H9 (cell line): Measurements from ENCODE around the gene NEK5. TPM values are rescaled to one million over a fixed set of nuclear protein-coding genes. Genes with fewer than 3 reads are reported as not detected.

Experiments
- DNase-seq: peaks from one replicate; pipeline ENCODE4 v3.0.0-alpha.2; 2017
- H2AFZ ChIP-seq: one replicate; pipeline ENCODE4 v1.6.1; 2013; ENCODE audit warnings: mild to moderate bottlenecking, low read length, control low read depth, moderate library complexity
- H2AK5ac ChIP-seq: 2 replicates; pipeline ENCODE4 v1.6.1; 2013; ENCODE audit warnings: low read length, control low read depth, mixed read lengths; ENCODE audit not compliant: insufficient read length
- H2BK120ac ChIP-seq: one replicate; pipeline ENCODE4 v1.6.1; 2013; ENCODE audit warnings: low read depth, mild to moderate bottlenecking, low read length, control low read depth, inconsistent platforms; ENCODE audit not compliant: poor library complexity, severe bottlenecking
- H2BK12ac ChIP-seq: 2 replicates; pipeline ENCODE4 v1.6.1; 2013; ENCODE audit warnings: low read length, control low read depth, mixed read lengths, low read depth; ENCODE audit not compliant: insufficient read length
- H2BK15ac ChIP-seq: 2 replicates; pipeline ENCODE4 v1.6.1; 2013; ENCODE audit warnings: low read depth, low read length, control low read depth
- H2BK20ac ChIP-seq: one replicate; pipeline ENCODE4 v1.6.1; 2013; ENCODE audit warnings: low read depth, mild to moderate bottlenecking, low read length, control low read depth, inconsistent platforms; ENCODE audit not compliant: poor library complexity, severe bottlenecking
- H2BK5ac ChIP-seq: 2 replicates; pipeline ENCODE4 v1.6.1; 2013; ENCODE audit warnings: low read length, control low read depth, mixed read lengths; ENCODE audit not compliant: insufficient read length
- H3K14ac ChIP-seq: 2 replicates; pipeline ENCODE4 v1.6.1; 2013; ENCODE audit warnings: low read length, control low read depth; ENCODE audit not compliant: insufficient read depth
- H3K18ac ChIP-seq: 2 replicates; pipeline ENCODE4 v1.6.1; 2013; ENCODE audit warnings: low read depth, mild to moderate bottlenecking, mixed read lengths, low read length, control low read depth; ENCODE audit not compliant: insufficient read length
- H3K23ac ChIP-seq: 2 replicates; pipeline ENCODE4 v1.6.1; 2013; ENCODE audit warnings: low read length, control low read depth, mixed read lengths, low read depth; ENCODE audit not compliant: insufficient read length
- H3K23me2 ChIP-seq: 2 replicates; pipeline ENCODE4 v1.6.1; 2013; ENCODE audit warnings: low read depth, mild to moderate bottlenecking, mixed read lengths, low read length, control low read depth; ENCODE audit not compliant: insufficient read length, poor library complexity, severe bottlenecking
- H3K27ac ChIP-seq: 2 replicates; pipeline ENCODE4 v1.5.1; 2013; ENCODE audit warnings: low read length, control low read depth, mixed read lengths, low read depth; ENCODE audit not compliant: insufficient read length
- H3K27me3 ChIP-seq: 2 replicates; pipeline ENCODE4 v1.6.1; 2013; ENCODE audit warnings: low read length, control low read depth, inconsistent platforms; ENCODE audit not compliant: insufficient read depth
- H3K4ac ChIP-seq: 2 replicates; pipeline ENCODE4 v1.6.1; 2013; ENCODE audit warnings: low read depth, mild to moderate bottlenecking, control low read depth, inconsistent platforms, low read length, moderate library complexity
- H3K4me1 ChIP-seq: 2 replicates; pipeline ENCODE4 v1.6.1; 2013; ENCODE audit warnings: low read length, control low read depth, inconsistent platforms; ENCODE audit not compliant: insufficient read depth
- H3K4me2 ChIP-seq: 2 replicates; pipeline ENCODE4 v1.6.1; 2013; ENCODE audit warnings: low read length, control low read depth, mixed read lengths; ENCODE audit not compliant: insufficient read length, insufficient read depth
- H3K56ac ChIP-seq: 2 replicates; pipeline ENCODE4 v1.6.1; 2013; ENCODE audit warnings: low read depth, mild to moderate bottlenecking, mixed read lengths, low read length, control low read depth; ENCODE audit not compliant: insufficient read length
- H3K79me1 ChIP-seq: 2 replicates; pipeline ENCODE4 v1.6.1; 2013; ENCODE audit warnings: low read depth, mild to moderate bottlenecking, moderate library complexity, low read length, control low read depth, inconsistent platforms; ENCODE audit not compliant: insufficient read depth, poor library complexity, severe bottlenecking
- H3K79me2 ChIP-seq: 2 replicates; pipeline ENCODE4 v1.6.1; 2013; ENCODE audit warnings: low read length, control low read depth, inconsistent platforms; ENCODE audit not compliant: insufficient read depth
- H3K9ac ChIP-seq: 2 replicates; pipeline ENCODE4 v1.6.1; 2013; ENCODE audit warnings: low read length, control low read depth, mixed read lengths; ENCODE audit not compliant: insufficient read length; ENCODE audit errors: extremely low read depth
- H3K9me3 ChIP-seq: one replicate; pipeline ENCODE4 v1.6.1; 2013; ENCODE audit warnings: low read depth, low read length, inconsistent platforms; ENCODE audit not compliant: control insufficient read depth
- H3T11ph ChIP-seq: one replicate; pipeline ENCODE4 v1.6.1; 2013; ENCODE audit warnings: mild to moderate bottlenecking, low read length, control low read depth, inconsistent platforms
- H4K20me1 ChIP-seq: one replicate; pipeline ENCODE4 v1.6.1; 2013; ENCODE audit not compliant: control insufficient read depth, insufficient read length, insufficient read depth
- H4K5ac ChIP-seq: 2 replicates; pipeline ENCODE4 v1.6.1; 2013; ENCODE audit warnings: low read depth, mild to moderate bottlenecking, mixed read lengths, low read length, control low read depth; ENCODE audit not compliant: insufficient read length
- H4K8ac ChIP-seq: replicated peaks from 2 replicates; pipeline ENCODE4 v1.6.1; 2013; ENCODE audit warnings: low read length, control low read depth, mixed read lengths, low read depth; ENCODE audit not compliant: insufficient read length
- H4K91ac ChIP-seq: 2 replicates; pipeline ENCODE4 v1.6.1; 2013; ENCODE audit warnings: low read depth, mild to moderate bottlenecking, moderate library complexity, mixed read lengths, low read length, control low read depth; ENCODE audit not compliant: insufficient read length
- H3K27ac Mint-ChIP-seq, 3 experiments: 2 replicates in 2 of 3; 3 replicates in 1 of 3; pipeline ENCODE4 v1.8.0; 2020 to 2021; ENCODE audit warnings: mixed read lengths in 3 of 3, mild to moderate bottlenecking in 1 of 3, moderate library complexity in 1 of 3
- H3K27me3 Mint-ChIP-seq: 2 replicates; pipeline ENCODE4 v1.8.0; 2021; ENCODE audit warnings: low read depth, mild to moderate bottlenecking, moderate library complexity, mixed read lengths
- H3K36me3 Mint-ChIP-seq, 3 experiments: 2 replicates in 2 of 3; 3 replicates in 1 of 3; pipeline ENCODE4 v1.8.0; 2020 to 2021; ENCODE audit warnings: low read depth in 3 of 3, mixed read lengths in 3 of 3; ENCODE audit not compliant: insufficient read depth in 1 of 3
- H3K4me1 Mint-ChIP-seq, 2 experiments: 2 replicates each; pipeline ENCODE4 v1.8.0; 2020; ENCODE audit warnings: mixed read lengths in 2 of 2
- H3K4me3 Mint-ChIP-seq, 2 experiments: 2 replicates in 1 of 2; 3 replicates in 1 of 2; pipeline ENCODE4 v1.8.0; 2020 to 2021; ENCODE audit warnings: mild to moderate bottlenecking in 2 of 2, mixed read lengths in 2 of 2, moderate library complexity in 1 of 2
- H3K9me3 Mint-ChIP-seq, 2 experiments: 2 replicates in 1 of 2; 3 replicates in 1 of 2; pipeline ENCODE4 v1.8.0; 2020; ENCODE audit warnings: mild to moderate bottlenecking in 2 of 2, mixed read lengths in 2 of 2, moderate library complexity in 1 of 2
- CTCF ChIP-seq: fragments of 200-600 bp; sonication (generic); conservative IDR thresholded peaks from 3 replicates; pipeline ENCODE4 v1.8.0; 2021; ENCODE audit warnings: antibody characterized with exemption, mild to moderate bottlenecking
- WGBS: extraction: QIAGEN DNeasy Blood & Tissue Kit; methylation state at CpG from one replicate; pipeline ENCODE4 v1.1.7; 2013; ENCODE audit warnings: missing lambda C conversion rate, low lambda C conversion rate, mixed read lengths; ENCODE audit not compliant: insufficient read length; ENCODE audit errors: extremely low coverage; 5-methylcytosine and 5-hydroxymethylcytosine counted together
- total RNA-seq: library from RNA; stranded (reverse); gene quantifications from 2 replicates; pipeline ENCODE4 v1.2.1, GENCODE V29; 2021

NEK5 gene
- total RNA-seq, 1 experiment from 2014 or later: 0.26 TPM

- H2AFZ ChIP-seq: no peak overlapping the region
- H3K18ac ChIP-seq: no peak overlapping the region
- no peak overlapping the region for H3K9ac ChIP-seq
- H4K5ac ChIP-seq: no peak overlapping the region
- no peak overlapping the region for H3K27ac ChIP-seq
- no peak overlapping the region for H2BK20ac ChIP-seq
- H4K20me1 ChIP-seq: no peaks in the 10 kb centered on the region
- H3K56ac ChIP-seq: no peak overlapping the region
- no peak for DNase-seq
- no peaks in the 10 kb centered on the region for H3K79me2 ChIP-seq
- no peak overlapping the region for H2BK15ac ChIP-seq
- no peak overlapping the region for H4K91ac ChIP-seq
- Mint-ChIP-seq H3K27ac (no peak overlapping the region), H3K4me3 (no peak overlapping the region), H3K4me1 (peaks cover 4 to 10% of the 10 kb centered on the region in 2 experiments; a peak in 3 of 4 replicates), H3K36me3 (peaks cover 3 to 22% (median 6%) of the 10 kb centered on the region in 3 experiments; a peak in 6 of 7 replicates), H3K27me3 (no peaks in the 10 kb centered on the region), H3K9me3 (peaks cover 15 to 16% of the 10 kb centered on the region in 2 experiments)
- TF ChIP-seq CTCF: no peak
- no peaks in the 10 kb centered on the region for H3K9me3 ChIP-seq
- no peak overlapping the region for H3K23ac ChIP-seq
- no peak overlapping the region for H3K4me2 ChIP-seq
- no peak overlapping the region for H2BK5ac ChIP-seq
- H3K4ac ChIP-seq: no peak overlapping the region
- no peaks in the 10 kb centered on the region for H3K79me1 ChIP-seq
- H3K14ac ChIP-seq: no peak overlapping the region
- no peaks in the 10 kb centered on the region for H3K27me3 ChIP-seq
- no peaks in the 10 kb centered on the region for H3K4me1 ChIP-seq
- no peak overlapping the region for H3T11ph ChIP-seq
- no peaks in the 10 kb centered on the region for H3K23me2 ChIP-seq
- H2BK120ac ChIP-seq: no peak overlapping the region
- H4K8ac ChIP-seq: no peak overlapping the region
- no peak overlapping the region for H2AK5ac ChIP-seq
- no CpG with 5 or more reads among the region's 1 CpG for WGBS
- no peak overlapping the region for H2BK12ac ChIP-seq
Measured at GRCh38 chr13:52112591-52112990, 16.3 kb downstream of the NEK5 start.
